ENCODE measurements around the gene ACKR3.

Gene ACKR3

GRCh38 chr2:236569573-236569973 is at the start of gene ACKR3:
TSS of gene ACKR3 (plus strand) at chr2:236569825. CDS start at chr2:236580466, 10,641 bp downstream.
- TF ChIP-seq, protein P1, sequence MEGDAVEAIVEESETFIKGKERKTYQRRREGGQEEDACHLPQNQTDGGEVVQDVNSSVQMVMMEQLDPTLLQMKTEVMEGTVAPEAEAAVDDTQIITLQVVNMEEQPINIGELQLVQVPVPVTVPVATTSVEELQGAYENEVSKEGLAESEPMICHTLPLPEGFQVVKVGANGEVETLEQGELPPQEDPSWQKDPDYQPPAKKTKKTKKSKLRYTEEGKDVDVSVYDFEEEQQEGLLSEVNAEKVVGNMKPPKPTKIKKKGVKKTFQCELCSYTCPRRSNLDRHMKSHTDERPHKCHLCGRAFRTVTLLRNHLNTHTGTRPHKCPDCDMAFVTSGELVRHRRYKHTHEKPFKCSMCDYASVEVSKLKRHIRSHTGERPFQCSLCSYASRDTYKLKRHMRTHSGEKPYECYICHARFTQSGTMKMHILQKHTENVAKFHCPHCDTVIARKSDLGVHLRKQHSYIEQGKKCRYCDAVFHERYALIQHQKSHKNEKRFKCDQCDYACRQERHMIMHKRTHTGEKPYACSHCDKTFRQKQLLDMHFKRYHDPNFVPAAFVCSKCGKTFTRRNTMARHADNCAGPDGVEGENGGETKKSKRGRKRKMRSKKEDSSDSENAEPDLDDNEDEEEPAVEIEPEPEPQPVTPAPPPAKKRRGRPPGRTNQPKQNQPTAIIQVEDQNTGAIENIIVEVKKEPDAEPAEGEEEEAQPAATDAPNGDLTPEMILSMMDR (conservative IDR thresholded peaks at IDR 0.05; ENCODE audit: low read depth) = peak; percentile 43
- ChIA-PET POLR2A (ENCODE audit: low non-redundant PET) (interaction anchor here (0.5 kb wide), 1 partner anchor 498 kb away, joined by 5 read pairs; no protein-coding TSS in a partner anchor), CTCF (interaction anchor here (0.7 to 1.5 kb wide), 7 partner anchors 8 to 492 kb away, joined by 3 to 5 read pairs (median 4); no protein-coding TSS in a partner anchor)
- peak; percentile 41 for DNase-seq (ENCODE audit: low spot score)
- H3K27ac ChIP-seq = peak within 1 kb of the TSS; percentile 60

DNA sequence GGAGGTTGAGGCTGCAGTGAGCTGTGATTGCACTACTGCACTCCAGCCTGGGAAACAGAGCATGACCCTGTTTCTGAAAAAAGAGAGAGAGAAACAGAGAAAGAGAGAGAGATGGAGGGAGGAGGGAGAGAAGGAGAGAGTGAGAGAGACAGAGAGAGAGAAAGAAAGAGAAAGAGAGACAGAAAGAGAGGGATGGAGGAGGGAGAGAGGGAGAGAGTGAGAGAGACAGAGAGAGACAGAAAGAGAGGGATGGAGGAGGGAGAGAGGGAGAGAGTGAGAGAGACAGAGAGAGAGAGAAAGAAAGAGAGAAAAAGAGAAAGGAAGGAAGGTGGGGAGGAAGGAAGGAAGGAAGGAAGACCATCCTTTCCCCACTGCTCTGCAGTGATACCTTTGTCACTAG is 48.1 kb upstream of the ACKR3 start:
- no peak for DNase-seq (ENCODE audit: low spot score)
- ChIA-PET CTCF (no interaction called here), POLR2A (ENCODE audit: low non-redundant PET) (no interaction called here)
- TF ChIP-seq, protein P1 (conservative IDR thresholded peaks at IDR 0.05; ENCODE audit: low read depth) = no peak
- no peak overlapping the region for H3K27ac ChIP-seq

- no peak for DNase-seq (ENCODE audit: low spot score)
- no peak overlapping the region for H3K27ac ChIP-seq
- CTCF ChIA-PET = interaction anchor here (1.5 kb wide), 1 partner anchor 10 kb away, joined by 4 read pairs; no protein-coding TSS in a partner anchor
- TF ChIP-seq, protein P1 (conservative IDR thresholded peaks at IDR 0.05; ENCODE audit: low read depth) = no peak
- POLR2A ChIA-PET (ENCODE audit: low non-redundant PET) = no interaction called here
Observed at GRCh38 chr2:236523249-236523648, 46.4 kb upstream of the ACKR3 start.

GRCh38 chr2:236525411-236525997 is 44.1 kb upstream of the ACKR3 start:
- DNase-seq (ENCODE audit: low spot score) = no peak
- ChIA-PET POLR2A (ENCODE audit: low non-redundant PET) (no interaction called here), CTCF (no interaction called here)
- no peak overlapping the region for H3K27ac ChIP-seq
- TF ChIP-seq, protein P1 (conservative IDR thresholded peaks at IDR 0.05; ENCODE audit: low read depth) = no peak

DNA sequence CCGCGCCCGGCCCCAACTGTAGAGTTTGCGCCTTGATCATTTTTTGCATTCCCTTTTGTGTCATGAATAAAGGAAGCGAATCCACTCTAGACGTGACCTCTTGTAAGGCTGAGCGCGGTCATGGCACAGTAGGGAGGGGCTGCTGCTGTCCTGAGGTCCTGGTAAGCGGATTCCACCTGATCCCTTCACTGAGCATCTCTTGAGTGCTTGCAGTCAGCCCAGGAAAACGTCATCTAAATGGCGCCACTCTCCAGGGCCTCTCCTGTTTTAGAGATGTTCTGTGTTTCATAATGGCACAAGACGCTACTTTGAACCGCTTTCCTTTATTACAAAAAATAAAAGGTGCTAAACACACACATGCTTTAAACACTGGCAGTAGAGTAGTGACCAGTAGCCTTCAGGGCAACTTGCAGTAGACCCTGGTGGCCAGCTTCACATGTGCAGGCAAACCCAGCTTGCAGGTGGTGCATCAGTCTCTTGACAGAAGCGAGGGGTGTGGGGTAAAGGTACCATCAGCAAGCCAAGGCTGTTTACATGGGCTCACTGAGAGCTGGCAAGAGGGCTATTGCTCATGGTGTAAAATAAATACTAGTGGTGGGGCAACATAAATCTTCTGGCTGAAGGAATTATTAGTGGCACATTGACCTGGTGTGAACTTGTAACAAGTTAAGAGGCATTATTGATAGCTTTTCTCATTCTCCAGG is 43.0 kb upstream of the ACKR3 start:
- TF ChIP-seq, protein P1 (conservative IDR thresholded peaks at IDR 0.05; ENCODE audit: low read depth) = no peak
- DNase-seq (ENCODE audit: low spot score) = no peak
- no peak overlapping the region for H3K27ac ChIP-seq
- CTCF ChIA-PET = no interaction called here
- POLR2A ChIA-PET (ENCODE audit: low non-redundant PET) = no interaction called here

DNA sequence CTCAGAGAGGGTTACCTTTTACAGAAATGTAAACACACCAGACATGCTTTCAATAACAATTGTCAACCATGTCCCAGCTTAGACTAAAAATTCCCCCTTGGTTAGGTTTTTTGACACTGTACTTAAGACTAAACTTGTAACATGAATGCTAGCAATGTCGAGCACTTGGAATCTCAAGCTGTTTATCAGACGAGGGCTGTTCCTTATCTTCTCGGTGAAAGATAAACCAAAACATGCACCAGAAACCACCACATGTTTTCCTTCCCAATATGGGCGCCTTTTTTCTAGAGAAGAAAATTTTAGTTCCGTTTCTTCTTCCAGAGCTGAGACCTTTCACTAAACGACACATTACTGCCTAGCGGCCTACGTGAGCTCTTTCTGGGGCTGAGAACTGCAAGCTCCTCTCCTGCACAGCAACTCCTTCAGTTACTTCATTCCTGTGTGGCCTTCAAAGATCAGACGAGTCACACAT is 42.4 kb upstream of the ACKR3 start:
- no peak overlapping the region for H3K27ac ChIP-seq
- CTCF ChIA-PET = no interaction called here
- DNase-seq (ENCODE audit: low spot score) = no peak
- TF ChIP-seq, protein P1 (conservative IDR thresholded peaks at IDR 0.05; ENCODE audit: low read depth) = no peak
- POLR2A ChIA-PET (ENCODE audit: low non-redundant PET) = no interaction called here
